Measurements from ENCODE around the gene SOBP.

- TF ChIP-seq, protein P1, sequence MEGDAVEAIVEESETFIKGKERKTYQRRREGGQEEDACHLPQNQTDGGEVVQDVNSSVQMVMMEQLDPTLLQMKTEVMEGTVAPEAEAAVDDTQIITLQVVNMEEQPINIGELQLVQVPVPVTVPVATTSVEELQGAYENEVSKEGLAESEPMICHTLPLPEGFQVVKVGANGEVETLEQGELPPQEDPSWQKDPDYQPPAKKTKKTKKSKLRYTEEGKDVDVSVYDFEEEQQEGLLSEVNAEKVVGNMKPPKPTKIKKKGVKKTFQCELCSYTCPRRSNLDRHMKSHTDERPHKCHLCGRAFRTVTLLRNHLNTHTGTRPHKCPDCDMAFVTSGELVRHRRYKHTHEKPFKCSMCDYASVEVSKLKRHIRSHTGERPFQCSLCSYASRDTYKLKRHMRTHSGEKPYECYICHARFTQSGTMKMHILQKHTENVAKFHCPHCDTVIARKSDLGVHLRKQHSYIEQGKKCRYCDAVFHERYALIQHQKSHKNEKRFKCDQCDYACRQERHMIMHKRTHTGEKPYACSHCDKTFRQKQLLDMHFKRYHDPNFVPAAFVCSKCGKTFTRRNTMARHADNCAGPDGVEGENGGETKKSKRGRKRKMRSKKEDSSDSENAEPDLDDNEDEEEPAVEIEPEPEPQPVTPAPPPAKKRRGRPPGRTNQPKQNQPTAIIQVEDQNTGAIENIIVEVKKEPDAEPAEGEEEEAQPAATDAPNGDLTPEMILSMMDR (conservative IDR thresholded peaks at IDR 0.05 in 1 of 2, IDR thresholded peaks at IDR 0.05 in 1 of 2; ENCODE audit: low read depth in 1 of 2, low read length in 2 of 2) = no peak
- no peak for TF ChIP-seq EZH2 (IDR thresholded peaks at IDR 0.05; ENCODE audit: low read length, missing control alignments)
Observed at GRCh38 chr6:107689951-107690642, 200.2 kb downstream of the SOBP start.
